ENCODE data around the gene SVOP.
A peak's percentile ranks its signal among the peaks of the same experiment; 100 is the strongest.

SVOP gene

GRCh38 chr12:108973629-108974152, 47.2 kb downstream of the SVOP start:
- DNase-seq (ENCODE audit: low read depth) = no peak

GRCh38 chr12:108972358-108972757, 48.5 kb downstream of the SVOP start:
- TF ChIP-seq CTCF (IDR thresholded peaks at IDR 0.05; ENCODE audit: low read length, missing control alignments) = no peak
- no peak for DNase-seq (ENCODE audit: low read depth)
- no peak overlapping the region for H3K4me3 ChIP-seq (replicated peaks; ENCODE audit: low read depth, low read length)

More at GRCh38 chr12:108973629-108974152, 47.2 kb downstream of the SVOP start:
- no peak for TF ChIP-seq CTCF (IDR thresholded peaks at IDR 0.05; ENCODE audit: low read length, missing control alignments)
- H3K4me3 ChIP-seq (replicated peaks; ENCODE audit: low read depth, low read length) = no peak overlapping the region

- H3K4me3 ChIP-seq (replicated peaks; ENCODE audit: low read depth, low read length) = no peak overlapping the region
- DNase-seq (ENCODE audit: low read depth) = no peak
- no peak for TF ChIP-seq CTCF (IDR thresholded peaks at IDR 0.05; ENCODE audit: low read length, missing control alignments)
Observed at GRCh38 chr12:108969622-108970021, 51.2 kb downstream of the SVOP start.

- no peak overlapping the region for H3K4me3 ChIP-seq (replicated peaks; ENCODE audit: low read depth, low read length)
- TF ChIP-seq CTCF (IDR thresholded peaks at IDR 0.05; ENCODE audit: low read length, missing control alignments) = peak; percentile 39
- DNase-seq (ENCODE audit: low read depth) = no peak
Observed at GRCh38 chr12:108967869-108968540, 52.9 kb downstream of the SVOP start.

GRCh38 chr12:108966378-108967151, 54.3 kb downstream of the SVOP start:
- no peak overlapping the region for H3K4me3 ChIP-seq (replicated peaks; ENCODE audit: low read depth, low read length)
- no peak for DNase-seq (ENCODE audit: low read depth)
- TF ChIP-seq CTCF (IDR thresholded peaks at IDR 0.05; ENCODE audit: low read length, missing control alignments) = no peak

GRCh38 chr12:108965886-108966285, 55.0 kb downstream of the SVOP start:
- no peak for DNase-seq (ENCODE audit: low read depth)
- TF ChIP-seq CTCF (IDR thresholded peaks at IDR 0.05; ENCODE audit: low read length, missing control alignments) = no peak
- H3K4me3 ChIP-seq (replicated peaks; ENCODE audit: low read depth, low read length) = no peak overlapping the region
